Measurements from ENCODE around the gene GNG14. TPM values are rescaled to one million over a fixed set of nuclear protein-coding genes. Genes with fewer than 3 reads are reported as not detected.

GNG14 gene
- total RNA-seq, 1 experiment from 2014 or later = not detected

- H4K8ac ChIP-seq (replicated peaks; ENCODE audit: insufficient read length, low read depth, low read length) = no peak overlapping the region
- peak overlapping the region; percentile 64 for H3K4me2 ChIP-seq (ENCODE audit: insufficient read depth, insufficient read length, low read length)
- Mint-ChIP-seq H3K9me3 (peaks cover 0 to 1% of the 10 kb centered on the region in 2 experiments; a peak in 2 of 5 replicates), H3K27me3 (ENCODE audit: low read depth) (peaks cover 2% of the 10 kb centered on the region), H3K27ac (peak overlapping the region; percentile 100), H3K36me3 (ENCODE audit: insufficient read depth in 1 of 3, low read depth in 3 of 3) (peaks cover 15 to 39% (median 32%) of the 10 kb centered on the region in 3 experiments), H3K4me3 (peak overlapping the region; percentile 93 to 94), H3K4me1 (peaks cover 27 to 47% of the 10 kb centered on the region in 2 experiments)
- H3K79me2 ChIP-seq (ENCODE audit: insufficient read depth, low read length) = no peaks in the 10 kb centered on the region
- H3K23ac ChIP-seq (ENCODE audit: insufficient read length, low read depth, low read length) = no peak overlapping the region
- H3K9ac ChIP-seq (ENCODE audit: extremely low read depth, insufficient read length, low read length) = peak overlapping the region; percentile 87
- H3T11ph ChIP-seq (ENCODE audit: low read length) = no peak overlapping the region
- H4K91ac ChIP-seq (ENCODE audit: insufficient read length, low read depth, low read length) = no peak overlapping the region
- no peaks in the 10 kb centered on the region for H3K79me1 ChIP-seq (ENCODE audit: insufficient read depth, low read depth, low read length, poor library complexity, severe bottlenecking)
- H2BK120ac ChIP-seq (ENCODE audit: low read depth, low read length, poor library complexity, severe bottlenecking) = no peak overlapping the region
- H2BK20ac ChIP-seq (ENCODE audit: low read depth, low read length, poor library complexity, severe bottlenecking) = no peak overlapping the region
- peak overlapping the region; percentile 80; the same call in 1 of the 2 replicates for H3K14ac ChIP-seq (ENCODE audit: insufficient read depth, low read length)
- no peak overlapping the region for H3K4ac ChIP-seq (ENCODE audit: low read depth, low read length)
- H4K5ac ChIP-seq (ENCODE audit: insufficient read length, low read depth, low read length) = no peak overlapping the region
- H3K56ac ChIP-seq (ENCODE audit: insufficient read length, low read depth, low read length) = no peak overlapping the region
- H4K20me1 ChIP-seq (ENCODE audit: control insufficient read depth, insufficient read depth, insufficient read length) = no peaks in the 10 kb centered on the region
- peak overlapping the region; percentile 82 for H2AFZ ChIP-seq (ENCODE audit: low read length)
- H3K27me3 ChIP-seq (ENCODE audit: insufficient read depth, low read length) = no peaks in the 10 kb centered on the region
- H2AK5ac ChIP-seq (ENCODE audit: insufficient read length, low read length) = no peak overlapping the region
- no peak overlapping the region for H2BK15ac ChIP-seq (ENCODE audit: low read depth, low read length)
- no CpG with 5 or more reads among the region's 64 CpGs for WGBS (ENCODE audit: extremely low coverage, insufficient read length, low lambda C conversion rate)
- peak; percentile 75 for DNase-seq
- peak overlapping the region; percentile 68 for H3K27ac ChIP-seq (ENCODE audit: insufficient read length, low read depth, low read length)
- H2BK5ac ChIP-seq (ENCODE audit: insufficient read length, low read length) = peak overlapping the region; percentile 64
- TF ChIP-seq, protein P1, sequence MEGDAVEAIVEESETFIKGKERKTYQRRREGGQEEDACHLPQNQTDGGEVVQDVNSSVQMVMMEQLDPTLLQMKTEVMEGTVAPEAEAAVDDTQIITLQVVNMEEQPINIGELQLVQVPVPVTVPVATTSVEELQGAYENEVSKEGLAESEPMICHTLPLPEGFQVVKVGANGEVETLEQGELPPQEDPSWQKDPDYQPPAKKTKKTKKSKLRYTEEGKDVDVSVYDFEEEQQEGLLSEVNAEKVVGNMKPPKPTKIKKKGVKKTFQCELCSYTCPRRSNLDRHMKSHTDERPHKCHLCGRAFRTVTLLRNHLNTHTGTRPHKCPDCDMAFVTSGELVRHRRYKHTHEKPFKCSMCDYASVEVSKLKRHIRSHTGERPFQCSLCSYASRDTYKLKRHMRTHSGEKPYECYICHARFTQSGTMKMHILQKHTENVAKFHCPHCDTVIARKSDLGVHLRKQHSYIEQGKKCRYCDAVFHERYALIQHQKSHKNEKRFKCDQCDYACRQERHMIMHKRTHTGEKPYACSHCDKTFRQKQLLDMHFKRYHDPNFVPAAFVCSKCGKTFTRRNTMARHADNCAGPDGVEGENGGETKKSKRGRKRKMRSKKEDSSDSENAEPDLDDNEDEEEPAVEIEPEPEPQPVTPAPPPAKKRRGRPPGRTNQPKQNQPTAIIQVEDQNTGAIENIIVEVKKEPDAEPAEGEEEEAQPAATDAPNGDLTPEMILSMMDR (conservative IDR thresholded peaks at IDR 0.05) = no peak
- H3K9me3 ChIP-seq (ENCODE audit: control insufficient read depth, low read depth, low read length) = no peaks in the 10 kb centered on the region
- H2BK12ac ChIP-seq (ENCODE audit: insufficient read length, low read depth, low read length) = no peak overlapping the region
- H3K4me1 ChIP-seq (ENCODE audit: insufficient read depth, low read length) = no peaks in the 10 kb centered on the region
- peaks cover 24% of the 10 kb centered on the region for H3K23me2 ChIP-seq (ENCODE audit: insufficient read length, low read depth, low read length, poor library complexity, severe bottlenecking)
- H3K18ac ChIP-seq (ENCODE audit: insufficient read length, low read depth, low read length) = peak overlapping the region; percentile 81
Measured at GRCh38 chr19:12669270-12670158, 18.3 kb upstream of the GNG14 start.
